Measurements from ENCODE around the gene GRIK3. TPM values are rescaled to one million over a fixed set of nuclear protein-coding genes. Genes with fewer than 3 reads are reported as not detected.

The GRIK3 gene
- total and polyA plus RNA-seq, 2 experiments from 2014 or later = 0.31 to 2.9 TPM

- Mint-ChIP-seq H3K9me3 (peaks cover 5% of the 10 kb centered on the region; the same call in 1 of the 3 replicates), H3K4me3 (no peak overlapping the region), H3K36me3 (ENCODE audit: low read depth) (no peaks in the 10 kb centered on the region), H3K27ac (no peak overlapping the region), H3K4me1 (peaks cover 6% of the 10 kb centered on the region; the same call in 2 of the 3 replicates), H3K27me3 (ENCODE audit: insufficient read depth, low read depth, poor library complexity) (peaks cover 4% of the 10 kb centered on the region)
- TF ChIP-seq ZNF462 (CRISPR knock-in tag; IDR thresholded peaks at IDR 0.05) (no peak), ETS1 (IDR thresholded peaks at IDR 0.05) (no peak), ZNF331 (CRISPR knock-in tag; IDR thresholded peaks at IDR 0.05; ENCODE audit: low read depth) (no peak), CREB1 (CRISPR knock-in tag; IDR thresholded peaks at IDR 0.05; ENCODE audit: low read depth) (no peak), JUNB (IDR thresholded peaks at IDR 0.05; ENCODE audit: unreplicated experiment) (no peak), NANOG (IDR thresholded peaks at IDR 0.05; ENCODE audit: borderline replicate concordance) (no peak), ZNF114 (CRISPR knock-in tag; IDR thresholded peaks at IDR 0.05) (no peak), CTCF (conservative IDR thresholded peaks at IDR 0.05; ENCODE audit: low read depth in 2 of 2) (no peak), POLR2AphosphoS5 (IDR thresholded peaks at IDR 0.05; ENCODE audit: low read depth) (no peak), EZH2 (IDR thresholded peaks at IDR 0.05; ENCODE audit: low read depth, unreplicated experiment) (no peak), REST (IDR thresholded peaks at IDR 0.05; ENCODE audit: unreplicated experiment) (no peak)
- no peak for DNase-seq (ENCODE audit: low spot score)
- Histone ChIP-seq H3K4me3 (no peak overlapping the region), H3K4me2 (no peak overlapping the region), H3K27me3 (ENCODE audit: insufficient read depth) (no peaks in the 10 kb centered on the region), H3K4me1 (ENCODE audit: insufficient read depth) (no peaks in the 10 kb centered on the region), H3K36me3 (ENCODE audit: insufficient read depth) (no peaks in the 10 kb centered on the region), H3K9me2 (ENCODE audit: insufficient read depth) (0 out of 2 replicates have a peak, but pooled peaks cover 3% of the 10 kb centered on the region), H3K27ac (ENCODE audit: low read depth) (no peak overlapping the region), H3F3A (replicated peaks; ENCODE audit: low read depth) (no peaks in the 10 kb centered on the region), H4K20me1 (replicated peaks; ENCODE audit: insufficient read depth) (no peaks in the 10 kb centered on the region), H2AFZ (no peak overlapping the region), H3K79me2 (replicated peaks; ENCODE audit: insufficient read depth) (no peaks in the 10 kb centered on the region)
- ATAC-seq = no peak
These were observed 274.2 kb downstream of the GRIK3 start for GRCh38 chr1:36760081-36760480.
